Fibroblast of villous mesenchyme (primary cell): ENCODE results near the gene GNG8. TPM values are rescaled to one million over a fixed set of nuclear protein-coding genes. Genes with fewer than 3 reads are reported as not detected.

Experiments
- DNase-seq: peaks from one replicate; pipeline ENCODE4 v3.0.0-alpha.2; 2010; ENCODE audit warnings: low read depth
- H3K4me3 ChIP-seq: 2 replicates; pipeline ENCODE4 v1.5.1; 2011; ENCODE audit warnings: low read depth, mild to moderate bottlenecking, low read length
- total RNA-seq: library from RNA; depleted of rRNA; stranded (reverse); fragments of >200 nt; gene quantifications from 2 replicates; pipeline ENCODE4 v1.2.3, GENCODE V29; 2012
- TF ChIP-seq, protein P1 (sequence below): IDR thresholded peaks from 2 replicates; pipeline ENCODE4 v1.5.1; 2012; ENCODE audit warnings: low read depth, mild to moderate bottlenecking, low read length; ENCODE audit not compliant: insufficient read depth

Gene GNG8
- not detected in 2 replicates for total RNA-seq

DNA sequence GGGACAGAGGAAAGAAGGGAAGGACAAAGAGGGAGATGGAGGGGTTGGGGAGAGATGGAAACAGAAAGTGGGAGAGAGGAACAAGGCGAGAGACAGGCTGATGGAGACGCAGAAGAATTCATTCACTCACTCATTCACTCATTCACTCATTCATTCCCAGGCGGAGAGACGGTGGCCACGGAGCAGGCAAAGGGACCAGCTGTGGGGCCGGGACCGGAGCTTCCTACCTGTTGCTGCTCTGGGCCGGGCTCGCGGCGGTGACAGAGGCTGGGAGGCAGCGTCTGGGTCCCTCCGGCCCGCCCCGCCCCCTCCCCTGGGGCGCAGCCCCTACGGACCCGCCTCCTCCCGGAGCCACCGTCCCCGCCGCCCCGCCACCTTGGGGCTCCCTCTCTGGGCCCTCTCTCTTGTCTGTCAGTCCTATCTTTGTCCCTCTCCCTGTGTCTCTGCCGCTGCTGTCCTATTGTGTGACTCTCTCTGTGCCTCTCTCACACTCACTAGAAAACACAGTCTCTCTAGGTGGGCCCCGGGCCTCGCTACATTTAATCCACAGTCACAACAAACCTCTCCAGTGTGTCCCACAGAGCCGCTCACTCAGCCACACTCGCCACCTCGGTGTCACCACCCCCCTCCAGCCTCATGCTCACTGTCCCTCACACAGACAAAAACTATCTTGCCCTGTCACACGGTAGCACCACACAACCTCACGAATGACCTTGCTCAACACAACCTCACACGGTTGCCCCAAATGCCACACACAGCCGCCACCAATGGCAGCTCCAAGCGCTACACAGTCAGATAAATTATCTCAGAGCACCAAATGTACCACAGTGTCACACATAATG lies at the start of gene GNG8:
Gene GNG8 (minus strand): TSS at position 283 of the 842 bp plus-strand sequence. CDS start 1,520 bp downstream, outside the sequence.
- DNase-seq, result no peak
- no peak within 1 kb of the TSS for H3K4me3 ChIP-seq
- TF ChIP-seq, protein P1, sequence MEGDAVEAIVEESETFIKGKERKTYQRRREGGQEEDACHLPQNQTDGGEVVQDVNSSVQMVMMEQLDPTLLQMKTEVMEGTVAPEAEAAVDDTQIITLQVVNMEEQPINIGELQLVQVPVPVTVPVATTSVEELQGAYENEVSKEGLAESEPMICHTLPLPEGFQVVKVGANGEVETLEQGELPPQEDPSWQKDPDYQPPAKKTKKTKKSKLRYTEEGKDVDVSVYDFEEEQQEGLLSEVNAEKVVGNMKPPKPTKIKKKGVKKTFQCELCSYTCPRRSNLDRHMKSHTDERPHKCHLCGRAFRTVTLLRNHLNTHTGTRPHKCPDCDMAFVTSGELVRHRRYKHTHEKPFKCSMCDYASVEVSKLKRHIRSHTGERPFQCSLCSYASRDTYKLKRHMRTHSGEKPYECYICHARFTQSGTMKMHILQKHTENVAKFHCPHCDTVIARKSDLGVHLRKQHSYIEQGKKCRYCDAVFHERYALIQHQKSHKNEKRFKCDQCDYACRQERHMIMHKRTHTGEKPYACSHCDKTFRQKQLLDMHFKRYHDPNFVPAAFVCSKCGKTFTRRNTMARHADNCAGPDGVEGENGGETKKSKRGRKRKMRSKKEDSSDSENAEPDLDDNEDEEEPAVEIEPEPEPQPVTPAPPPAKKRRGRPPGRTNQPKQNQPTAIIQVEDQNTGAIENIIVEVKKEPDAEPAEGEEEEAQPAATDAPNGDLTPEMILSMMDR, result no peak

GRCh38 chr19:46685189-46685588 lies 49.2 kb upstream of the GNG8 start:
- TF ChIP-seq, protein P1, result no peak
- H3K4me3 ChIP-seq, result no peak overlapping the region
- DNase-seq, result no peak

- no peak for DNase-seq
- H3K4me3 ChIP-seq, result no peak overlapping the region
- TF ChIP-seq, protein P1, result no peak
These were observed 42.2 kb upstream of the GNG8 start for GRCh38 chr19:46678110-46678732.

- peak; percentile 16 for DNase-seq
- H3K4me3 ChIP-seq, result no peak overlapping the region
- TF ChIP-seq, protein P1, result no peak
These were observed 38.6 kb upstream of the GNG8 start for GRCh38 chr19:46674416-46675178.

GRCh38 chr19:46670813-46671212 lies 34.8 kb upstream of the GNG8 start:
- no peak overlapping the region for H3K4me3 ChIP-seq
- TF ChIP-seq, protein P1, result no peak
- DNase-seq, result no peak

DNA sequence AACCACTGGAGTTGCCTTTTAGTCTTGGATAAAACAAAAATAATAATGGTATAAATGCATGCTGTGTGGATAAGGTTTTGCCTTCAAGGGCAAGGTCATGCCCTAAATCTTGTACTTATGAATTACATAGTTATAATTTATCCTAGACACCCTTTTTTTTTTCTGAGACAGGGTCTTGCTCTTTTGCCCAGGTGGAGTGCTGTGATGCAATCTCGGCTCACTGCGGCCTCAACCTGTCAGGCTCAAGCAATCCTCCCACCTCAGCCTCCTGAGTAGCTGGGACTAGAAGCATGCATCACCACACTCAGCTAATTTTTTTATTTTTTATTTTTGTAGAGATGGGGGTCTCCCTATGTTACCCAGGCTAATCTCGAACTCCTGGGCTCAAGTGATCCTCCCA lies 32.7 kb upstream of the GNG8 start:
- DNase-seq, result no peak
- TF ChIP-seq, protein P1, result no peak
- no peak overlapping the region for H3K4me3 ChIP-seq
